ENCODE results near the gene GJA10. TPM values are rescaled to one million over a fixed set of nuclear protein-coding genes. Genes with fewer than 3 reads are reported as not detected.
"Not testable (repeated sequence)": the region's sequence is repeated elsewhere in the genome, so short reads cannot be mapped to it uniquely, and the experiment has no call there.

GJA10 gene
- not detected in 2 replicates for total RNA-seq

- no peak for DNase-seq (ENCODE audit: low read depth in 2 of 2)
Observed at GRCh38 chr6:89894169-89894568, at the start of gene GJA10. Gene GJA10 (plus strand): TSS chr6:89894469. CDS start chr6:89894469, 0 bp downstream.

- DNase-seq (ENCODE audit: low read depth in 2 of 2), result not testable (repeated sequence)
Observed at GRCh38 chr6:89847513-89847912, 46.8 kb upstream of the GJA10 start.

GRCh38 chr6:89853068-89853467 lies 41.2 kb upstream of the GJA10 start:
- DNase-seq (ENCODE audit: low read depth in 2 of 2), result no peak

- no peak for DNase-seq (ENCODE audit: low read depth in 2 of 2)
Observed at GRCh38 chr6:89858041-89858440, 36.2 kb upstream of the GJA10 start.

- no peak for DNase-seq (ENCODE audit: low read depth in 2 of 2)
Observed at GRCh38 chr6:89859744-89860143, 34.5 kb upstream of the GJA10 start.

GRCh38 chr6:89862273-89862672 lies 32.0 kb upstream of the GJA10 start:
- DNase-seq (ENCODE audit: low read depth in 2 of 2), result no peak

GRCh38 chr6:89862698-89863097 lies 31.6 kb upstream of the GJA10 start:
- no peak for DNase-seq (ENCODE audit: low read depth in 2 of 2)

GRCh38 chr6:89866024-89866678 lies 28.1 kb upstream of the GJA10 start:
- DNase-seq (ENCODE audit: low read depth in 2 of 2), result no peak

GRCh38 chr6:89873721-89874120 lies 20.5 kb upstream of the GJA10 start:
- no peak for DNase-seq (ENCODE audit: low read depth in 2 of 2)

- DNase-seq (ENCODE audit: low read depth in 2 of 2), result no peak
Observed at GRCh38 chr6:89874438-89874837, 19.8 kb upstream of the GJA10 start.

- DNase-seq (ENCODE audit: low read depth in 2 of 2), result no peak
Observed at GRCh38 chr6:89886378-89887120, 7.7 kb upstream of the GJA10 start.

- DNase-seq (ENCODE audit: low read depth in 2 of 2), result no peak
Observed at GRCh38 chr6:89887452-89888137, 6.7 kb upstream of the GJA10 start.

GRCh38 chr6:89888138-89888514 lies 6.1 kb upstream of the GJA10 start:
- DNase-seq (ENCODE audit: low read depth in 2 of 2), result no peak

- DNase-seq (ENCODE audit: low read depth in 2 of 2), result no peak
Observed at GRCh38 chr6:89888871-89889270, 5.4 kb upstream of the GJA10 start.

GRCh38 chr6:89890845-89891528 lies 3.3 kb upstream of the GJA10 start:
- not testable (repeated sequence) for DNase-seq (ENCODE audit: low read depth in 2 of 2)

- DNase-seq (ENCODE audit: low read depth in 2 of 2), result not testable (repeated sequence)
Observed at GRCh38 chr6:89892577-89892976, 1.7 kb upstream of the GJA10 start.

- peak; percentile 35 to 69 for DNase-seq (ENCODE audit: low read depth in 2 of 2)
Observed at GRCh38 chr6:89895276-89895874, 1.1 kb downstream of the GJA10 start.

- not testable (repeated sequence) for DNase-seq (ENCODE audit: low read depth in 2 of 2)
Observed at GRCh38 chr6:89910001-89910901, 16.0 kb downstream of the GJA10 start.

- DNase-seq (ENCODE audit: low read depth in 2 of 2), result no peak
Observed at GRCh38 chr6:89910902-89911240, 16.6 kb downstream of the GJA10 start.

- DNase-seq (ENCODE audit: low read depth in 2 of 2), result no peak
Observed at GRCh38 chr6:89916136-89916920, 22.1 kb downstream of the GJA10 start.

Measured in dermis microvascular lymphatic vessel endothelial cell (primary cell).